Measurements from ENCODE around the gene CIROP.

DNA sequence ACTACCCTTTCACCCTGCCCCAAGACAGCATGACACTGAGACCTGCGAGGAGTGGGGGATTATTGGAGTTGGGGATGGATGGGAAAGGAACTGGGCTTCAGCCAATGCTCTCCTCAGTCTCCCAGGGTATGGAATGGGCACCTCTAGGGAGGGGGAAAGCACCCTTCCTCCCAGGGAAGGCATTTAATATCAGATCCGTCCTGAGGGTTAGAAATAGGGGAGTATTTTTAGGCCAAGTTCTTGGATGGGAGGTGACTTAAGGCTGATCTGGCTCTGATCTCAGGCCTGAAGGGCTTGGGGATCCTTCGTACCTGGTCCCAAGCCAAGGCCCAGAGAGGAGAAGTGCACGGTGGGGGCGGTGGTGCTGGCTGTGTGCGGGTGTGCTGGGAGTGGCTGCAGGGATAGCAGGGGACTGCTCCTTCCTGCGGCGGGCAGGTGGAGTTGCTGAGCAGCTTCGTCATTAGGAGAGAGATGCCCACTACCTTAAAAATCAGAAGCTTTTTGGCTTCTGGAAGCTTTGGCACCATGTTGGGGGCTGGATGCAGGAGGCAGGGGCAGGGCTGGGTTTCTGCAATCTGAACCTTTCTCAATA is 21.2 kb upstream of the CIROP start:
- TF ChIP-seq, protein P1, sequence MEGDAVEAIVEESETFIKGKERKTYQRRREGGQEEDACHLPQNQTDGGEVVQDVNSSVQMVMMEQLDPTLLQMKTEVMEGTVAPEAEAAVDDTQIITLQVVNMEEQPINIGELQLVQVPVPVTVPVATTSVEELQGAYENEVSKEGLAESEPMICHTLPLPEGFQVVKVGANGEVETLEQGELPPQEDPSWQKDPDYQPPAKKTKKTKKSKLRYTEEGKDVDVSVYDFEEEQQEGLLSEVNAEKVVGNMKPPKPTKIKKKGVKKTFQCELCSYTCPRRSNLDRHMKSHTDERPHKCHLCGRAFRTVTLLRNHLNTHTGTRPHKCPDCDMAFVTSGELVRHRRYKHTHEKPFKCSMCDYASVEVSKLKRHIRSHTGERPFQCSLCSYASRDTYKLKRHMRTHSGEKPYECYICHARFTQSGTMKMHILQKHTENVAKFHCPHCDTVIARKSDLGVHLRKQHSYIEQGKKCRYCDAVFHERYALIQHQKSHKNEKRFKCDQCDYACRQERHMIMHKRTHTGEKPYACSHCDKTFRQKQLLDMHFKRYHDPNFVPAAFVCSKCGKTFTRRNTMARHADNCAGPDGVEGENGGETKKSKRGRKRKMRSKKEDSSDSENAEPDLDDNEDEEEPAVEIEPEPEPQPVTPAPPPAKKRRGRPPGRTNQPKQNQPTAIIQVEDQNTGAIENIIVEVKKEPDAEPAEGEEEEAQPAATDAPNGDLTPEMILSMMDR (IDR thresholded peaks at IDR 0.05) = no peak
- TF ChIP-seq JUN (CRISPR knock-in tag; IDR thresholded peaks at IDR 0.05) (no peak), OVOL2 (CRISPR knock-in tag; IDR thresholded peaks at IDR 0.05; ENCODE audit: borderline replicate concordance) (no peak), FOXP1 (CRISPR knock-in tag; IDR thresholded peaks at IDR 0.05; ENCODE audit: borderline replicate concordance) (no peak), MAX (CRISPR knock-in tag; IDR thresholded peaks at IDR 0.05) (no peak), ZNF423 (CRISPR knock-in tag; IDR thresholded peaks at IDR 0.05) (no peak)

Data from WTC11 (cell line).